IPS-NIHi7 (cell line): Measurements from ENCODE around the gene RYR2.
A peak's percentile ranks its signal among the peaks of the same experiment; 100 is the strongest.

Experiments
- DNase-seq: peaks from one replicate; pipeline ENCODE4 v3.0.0; 2012; ENCODE audit warnings: mixed read lengths; ENCODE audit errors: extremely low spot score

Gene RYR2

GRCh38 chr1:237717106-237717505, 675.1 kb downstream of the RYR2 start:
- no peak for DNase-seq

GRCh38 chr1:237730826-237731350, 688.9 kb downstream of the RYR2 start:
- no peak for DNase-seq

GRCh38 chr1:237732657-237733056, 690.7 kb downstream of the RYR2 start:
- no peak for DNase-seq

- DNase-seq: peak; percentile 68
These were observed 694.5 kb downstream of the RYR2 start for GRCh38 chr1:237736372-237737029.

GRCh38 chr1:237737448-237737847, 695.5 kb downstream of the RYR2 start:
- DNase-seq: no peak

- DNase-seq: no peak
These were observed 696.1 kb downstream of the RYR2 start for GRCh38 chr1:237737938-237738610.

- DNase-seq: no peak
These were observed 698.9 kb downstream of the RYR2 start for GRCh38 chr1:237740846-237741245.

- no peak for DNase-seq
These were observed 703.6 kb downstream of the RYR2 start for GRCh38 chr1:237745545-237745944.

- DNase-seq: no peak
These were observed 706.4 kb downstream of the RYR2 start for GRCh38 chr1:237748171-237748960.

- no peak for DNase-seq
These were observed 707.1 kb downstream of the RYR2 start for GRCh38 chr1:237749122-237749521.

GRCh38 chr1:237751090-237751489, 709.1 kb downstream of the RYR2 start:
- DNase-seq: no peak

- DNase-seq: no peak
These were observed 712.6 kb downstream of the RYR2 start for GRCh38 chr1:237754627-237755026.

GRCh38 chr1:237756304-237756967, 714.5 kb downstream of the RYR2 start:
- DNase-seq: no peak

GRCh38 chr1:237759377-237759776, 717.4 kb downstream of the RYR2 start:
- DNase-seq: no peak

- DNase-seq: no peak
These were observed 719.0 kb downstream of the RYR2 start for GRCh38 chr1:237760951-237761350.

GRCh38 chr1:237763137-237763536, 721.2 kb downstream of the RYR2 start:
- DNase-seq: no peak

GRCh38 chr1:237763751-237764150, 721.8 kb downstream of the RYR2 start:
- no peak for DNase-seq

GRCh38 chr1:237769916-237770315, 727.9 kb downstream of the RYR2 start:
- DNase-seq: no peak

- DNase-seq: no peak
These were observed 730.0 kb downstream of the RYR2 start for GRCh38 chr1:237772009-237772408.

GRCh38 chr1:237774246-237774645, 732.3 kb downstream of the RYR2 start:
- no peak for DNase-seq

- DNase-seq: no peak
These were observed 737.4 kb downstream of the RYR2 start for GRCh38 chr1:237779356-237779755.
